ENCODE data around the gene KIF13A. TPM values are rescaled to one million over a fixed set of nuclear protein-coding genes. Genes with fewer than 3 reads are reported as not detected.

KIF13A gene
- total and polyA plus RNA-seq, 9 of the 15 experiments (the other 6 are each of a cell fraction or from before 2014, with no cell fraction given) = 3.6 to 44.3 (median 29.7) TPM

DNA sequence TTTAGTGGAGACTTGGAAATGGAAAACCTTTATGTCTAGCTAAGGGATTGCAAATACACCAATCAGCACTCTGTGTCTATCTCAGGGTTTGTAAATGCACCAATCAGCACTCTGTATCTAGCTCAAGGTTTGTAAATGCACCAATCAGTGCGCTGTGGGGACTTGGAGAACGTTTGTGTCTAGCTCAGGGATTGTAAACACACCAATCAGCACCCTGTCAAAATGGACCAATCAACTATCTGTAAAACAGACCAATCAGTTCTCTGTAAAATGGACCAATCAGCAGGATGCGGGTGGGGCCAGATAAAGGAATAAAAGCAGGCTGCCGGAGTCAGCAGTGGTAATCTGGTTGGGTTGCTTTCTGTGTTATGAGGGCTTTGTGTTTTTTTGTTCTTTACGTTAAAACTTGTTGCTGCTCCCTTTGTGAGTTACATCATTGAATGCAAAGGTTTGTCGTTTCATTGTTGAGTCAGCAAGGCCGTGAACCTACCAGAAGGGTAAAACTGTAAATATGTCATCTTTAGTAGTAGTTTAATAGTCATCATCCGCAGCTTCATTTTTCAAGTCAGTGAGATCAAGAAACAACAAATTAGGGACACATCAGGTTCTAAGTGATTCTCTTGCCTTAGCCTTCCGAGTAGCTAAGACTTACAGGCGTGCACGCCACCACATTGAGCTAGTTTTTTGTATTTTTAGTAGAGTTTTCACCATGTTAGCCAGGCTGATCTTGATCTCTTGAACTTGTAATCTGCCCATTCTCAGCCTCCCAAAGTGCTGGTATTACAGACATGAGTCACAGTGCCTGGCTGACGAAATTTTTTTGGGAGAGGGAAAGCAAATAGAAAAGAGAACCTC is 258.0 kb downstream of the KIF13A start (continued):
- TF ChIP-seq, protein P1, sequence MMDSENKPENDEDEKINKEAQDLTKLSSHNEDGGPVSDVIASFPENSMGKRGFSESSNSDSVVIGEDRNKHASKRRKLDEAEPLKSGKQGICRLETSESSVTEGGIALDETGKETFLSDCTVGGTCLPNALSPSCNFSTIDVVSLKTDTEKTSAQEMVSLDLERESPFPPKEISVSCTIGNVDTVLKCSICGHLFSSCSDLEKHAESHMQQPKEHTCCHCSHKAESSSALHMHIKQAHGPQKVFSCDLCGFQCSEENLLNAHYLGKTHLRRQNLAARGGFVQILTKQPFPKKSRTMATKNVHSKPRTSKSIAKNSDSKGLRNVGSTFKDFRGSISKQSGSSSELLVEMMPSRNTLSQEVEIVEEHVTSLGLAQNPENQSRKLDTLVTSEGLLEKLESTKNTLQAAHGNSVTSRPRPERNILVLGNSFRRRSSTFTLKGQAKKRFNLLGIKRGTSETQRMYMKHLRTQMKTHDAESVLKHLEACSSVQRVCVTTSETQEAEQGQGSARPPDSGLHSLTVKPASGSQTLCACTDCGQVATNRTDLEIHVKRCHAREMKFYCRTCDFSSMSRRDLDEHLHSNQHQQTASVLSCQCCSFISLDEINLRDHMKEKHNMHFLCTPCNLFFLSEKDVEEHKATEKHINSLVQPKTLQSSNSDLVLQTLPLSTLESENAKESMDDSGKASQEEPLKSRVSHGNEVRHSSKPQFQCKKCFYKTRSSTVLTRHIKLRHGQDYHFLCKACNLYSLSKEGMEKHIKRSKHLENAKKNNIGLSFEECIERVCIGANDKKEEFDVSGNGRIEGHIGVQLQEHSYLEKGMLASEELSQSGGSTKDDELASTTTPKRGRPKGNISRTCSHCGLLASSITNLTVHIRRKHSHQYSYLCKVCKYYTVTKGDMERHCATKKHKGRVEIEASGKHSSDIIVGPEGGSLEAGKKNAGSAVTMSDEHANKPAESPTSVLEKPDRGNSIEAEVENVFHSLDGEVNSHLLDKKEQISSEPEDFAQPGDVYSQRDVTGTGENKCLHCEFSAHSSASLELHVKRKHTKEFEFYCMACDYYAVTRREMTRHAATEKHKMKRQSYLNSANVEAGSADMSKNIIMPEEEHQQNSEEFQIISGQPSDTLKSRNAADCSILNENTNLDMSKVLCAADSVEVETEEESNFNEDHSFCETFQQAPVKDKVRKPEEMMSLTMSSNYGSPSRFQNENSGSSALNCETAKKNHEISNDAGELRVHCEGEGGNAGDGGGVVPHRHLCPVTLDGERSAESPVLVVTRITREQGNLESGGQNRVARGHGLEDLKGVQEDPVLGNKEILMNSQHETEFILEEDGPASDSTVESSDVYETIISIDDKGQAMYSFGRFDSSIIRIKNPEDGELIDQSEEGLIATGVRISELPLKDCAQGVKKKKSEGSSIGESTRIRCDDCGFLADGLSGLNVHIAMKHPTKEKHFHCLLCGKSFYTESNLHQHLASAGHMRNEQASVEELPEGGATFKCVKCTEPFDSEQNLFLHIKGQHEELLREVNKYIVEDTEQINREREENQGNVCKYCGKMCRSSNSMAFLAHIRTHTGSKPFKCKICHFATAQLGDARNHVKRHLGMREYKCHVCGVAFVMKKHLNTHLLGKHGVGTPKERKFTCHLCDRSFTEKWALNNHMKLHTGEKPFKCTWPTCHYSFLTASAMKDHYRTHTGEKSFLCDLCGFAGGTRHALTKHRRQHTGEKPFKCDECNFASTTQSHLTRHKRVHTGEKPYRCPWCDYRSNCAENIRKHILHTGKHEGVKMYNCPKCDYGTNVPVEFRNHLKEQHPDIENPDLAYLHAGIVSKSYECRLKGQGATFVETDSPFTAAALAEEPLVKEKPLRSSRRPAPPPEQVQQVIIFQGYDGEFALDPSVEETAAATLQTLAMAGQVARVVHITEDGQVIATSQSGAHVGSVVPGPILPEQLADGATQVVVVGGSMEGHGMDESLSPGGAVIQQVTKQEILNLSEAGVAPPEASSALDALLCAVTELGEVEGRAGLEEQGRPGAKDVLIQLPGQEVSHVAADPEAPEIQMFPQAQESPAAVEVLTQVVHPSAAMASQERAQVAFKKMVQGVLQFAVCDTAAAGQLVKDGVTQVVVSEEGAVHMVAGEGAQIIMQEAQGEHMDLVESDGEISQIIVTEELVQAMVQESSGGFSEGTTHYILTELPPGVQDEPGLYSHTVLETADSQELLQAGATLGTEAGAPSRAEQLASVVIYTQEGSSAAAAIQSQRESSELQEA (IDR thresholded peaks at IDR 0.05; ENCODE audit: low read depth) = no peak
- no peak for TF ChIP-seq ZFP30 (CRISPR knock-in tag; IDR thresholded peaks at IDR 0.05; ENCODE audit: borderline replicate concordance)
- TF ChIP-seq TCFL5 (CRISPR knock-in tag; conservative IDR thresholded peaks at IDR 0.05) = no peak
- TF ChIP-seq ZNF133 (CRISPR knock-in tag; IDR thresholded peaks at IDR 0.05) = no peak
- TF ChIP-seq KLF16 (IDR thresholded peaks at IDR 0.05) = no peak
- TF ChIP-seq SRSF7 (optimal IDR thresholded peaks at IDR 0.05; ENCODE audit: low read depth, low read length) = no peak
- no peak for TF ChIP-seq KDM4B (IDR thresholded peaks at IDR 0.05; ENCODE audit: borderline replicate concordance in 2 of 2, low read depth in 1 of 2)
- no peak for TF ChIP-seq MTF1 (CRISPR knock-in tag; IDR thresholded peaks at IDR 0.05; ENCODE audit: borderline replicate concordance)
- TF ChIP-seq SMAD1 (IDR thresholded peaks at IDR 0.05; ENCODE audit: low read depth, low read length, partially characterized antibody) = no peak
- TF ChIP-seq, protein P2, sequence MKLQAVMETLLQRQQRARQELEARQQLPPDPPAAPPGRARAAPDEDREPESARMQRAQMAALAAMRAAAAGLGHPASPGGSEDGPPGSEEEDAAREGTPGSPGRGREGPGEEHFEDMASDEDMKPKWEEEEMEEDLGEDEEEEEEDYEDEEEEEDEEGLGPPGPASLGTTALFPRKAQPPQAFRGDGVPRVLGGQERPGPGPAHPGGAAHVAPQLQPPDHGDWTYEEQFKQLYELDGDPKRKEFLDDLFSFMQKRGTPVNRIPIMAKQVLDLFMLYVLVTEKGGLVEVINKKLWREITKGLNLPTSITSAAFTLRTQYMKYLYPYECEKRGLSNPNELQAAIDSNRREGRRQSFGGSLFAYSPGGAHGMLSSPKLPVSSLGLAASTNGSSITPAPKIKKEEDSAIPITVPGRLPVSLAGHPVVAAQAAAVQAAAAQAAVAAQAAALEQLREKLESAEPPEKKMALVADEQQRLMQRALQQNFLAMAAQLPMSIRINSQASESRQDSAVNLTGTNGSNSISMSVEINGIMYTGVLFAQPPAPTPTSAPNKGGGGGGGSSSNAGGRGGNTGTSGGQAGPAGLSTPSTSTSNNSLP (IDR thresholded peaks at IDR 0.05; ENCODE audit: borderline replicate concordance, low read depth, low read length) = no peak
- TF ChIP-seq, protein P3, sequence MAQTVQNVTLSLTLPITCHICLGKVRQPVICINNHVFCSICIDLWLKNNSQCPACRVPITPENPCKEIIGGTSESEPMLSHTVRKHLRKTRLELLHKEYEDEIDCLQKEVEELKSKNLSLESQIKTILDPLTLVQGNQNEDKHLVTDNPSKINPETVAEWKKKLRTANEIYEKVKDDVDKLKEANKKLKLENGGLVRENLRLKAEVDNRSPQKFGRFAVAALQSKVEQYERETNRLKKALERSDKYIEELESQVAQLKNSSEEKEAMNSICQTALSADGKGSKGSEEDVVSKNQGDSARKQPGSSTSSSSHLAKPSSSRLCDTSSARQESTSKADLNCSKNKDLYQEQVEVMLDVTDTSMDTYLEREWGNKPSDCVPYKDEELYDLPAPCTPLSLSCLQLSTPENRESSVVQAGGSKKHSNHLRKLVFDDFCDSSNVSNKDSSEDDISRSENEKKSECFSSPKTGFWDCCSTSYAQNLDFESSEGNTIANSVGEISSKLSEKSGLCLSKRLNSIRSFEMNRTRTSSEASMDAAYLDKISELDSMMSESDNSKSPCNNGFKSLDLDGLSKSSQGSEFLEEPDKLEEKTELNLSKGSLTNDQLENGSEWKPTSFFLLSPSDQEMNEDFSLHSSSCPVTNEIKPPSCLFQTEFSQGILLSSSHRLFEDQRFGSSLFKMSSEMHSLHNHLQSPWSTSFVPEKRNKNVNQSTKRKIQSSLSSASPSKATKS (CRISPR knock-in tag; IDR thresholded peaks at IDR 0.05) = no peak
- TF ChIP-seq, protein P4, sequence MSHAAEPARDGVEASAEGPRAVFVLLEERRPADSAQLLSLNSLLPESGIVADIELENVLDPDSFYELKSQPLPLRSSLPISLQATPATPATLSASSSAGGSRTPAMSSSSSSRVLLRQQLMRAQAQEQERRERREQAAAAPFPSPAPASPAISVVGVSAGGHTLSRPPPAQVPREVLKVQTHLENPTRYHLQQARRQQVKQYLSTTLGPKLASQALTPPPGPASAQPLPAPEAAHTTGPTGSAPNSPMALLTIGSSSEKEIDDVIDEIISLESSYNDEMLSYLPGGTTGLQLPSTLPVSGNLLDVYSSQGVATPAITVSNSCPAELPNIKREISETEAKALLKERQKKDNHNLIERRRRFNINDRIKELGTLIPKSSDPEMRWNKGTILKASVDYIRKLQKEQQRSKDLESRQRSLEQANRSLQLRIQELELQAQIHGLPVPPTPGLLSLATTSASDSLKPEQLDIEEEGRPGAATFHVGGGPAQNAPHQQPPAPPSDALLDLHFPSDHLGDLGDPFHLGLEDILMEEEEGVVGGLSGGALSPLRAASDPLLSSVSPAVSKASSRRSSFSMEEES (CRISPR knock-in tag; IDR thresholded peaks at IDR 0.05) = no peak
- peak; percentile 45 for TF ChIP-seq EP400 (IDR thresholded peaks at IDR 0.05)
